Suprapubic skin (tissue), 3 donors: ENCODE measurements around the gene PPP1CC.

Experiments
- CTCF ChIP-seq, 2 donors: fragments of 200-600 bp in 1 of 2; fragments of 450-650 bp in 1 of 2; sonication (generic) in 1 of 2; IDR thresholded peaks; one replicate each; pipeline ENCODE4 v1.5.1; 2016 to 2019; ENCODE audit warnings: antibody characterized with exemption in 2 of 2, mild to moderate bottlenecking in 1 of 2, moderate library complexity in 1 of 2
- POLR2AphosphoS5 ChIP-seq, 3 donors: sonication (generic); formaldehyde crosslinking; IDR thresholded peaks; one replicate each; pipeline ENCODE4 v1.6.1; 2017; ENCODE audit warnings: antibody characterized with exemption in 3 of 3

GRCh38 chr12:110782922-110783321 is 40.2 kb upstream of the PPP1CC start:
- no peak for TF ChIP-seq CTCF (IDR thresholded peaks at IDR 0.05)
- TF ChIP-seq POLR2AphosphoS5 (IDR thresholded peaks at IDR 0.05) = no peak
